ENCODE data around the gene SGCA. TPM values are rescaled to one million over a fixed set of nuclear protein-coding genes. Genes with fewer than 3 reads are reported as not detected.

SGCA gene
- total and polyA plus RNA-seq, 2 donors (not counting 3 experiments of a cell fraction or from before 2014, with no cell fraction given): not detected

- no peak for FAIRE-seq
- H3K9me3 ChIP-seq (replicated peaks; ENCODE audit: control insufficient read depth, insufficient read depth, low read length): no peaks in the 10 kb centered on the region
- no peaks in the 10 kb centered on the region for H3K36me3 ChIP-seq (ENCODE audit: control insufficient read depth in 2 of 2, extremely low read depth in 1 of 2, insufficient read depth in 2 of 2, low read length in 2 of 2)
- H3K4me1 ChIP-seq (ENCODE audit: control insufficient read depth, extremely low read depth, insufficient read depth, low read length): no peaks in the 10 kb centered on the region
- intact Hi-C loops (cut with micrococcal nuclease): no loop called here
- TF ChIP-seq CTCF (IDR thresholded peaks at IDR 0.05; ENCODE audit: extremely low read depth in 1 of 2, insufficient read depth in 1 of 2, low read depth in 1 of 2, low read length in 2 of 2) (no peak), MYC (IDR thresholded peaks at IDR 0.05; ENCODE audit: low read depth, low read length) (no peak), GATA2 (IDR thresholded peaks at IDR 0.05; ENCODE audit: insufficient read depth, insufficient read length, low read depth, low read length) (no peak), MAX (IDR thresholded peaks at IDR 0.05; ENCODE audit: insufficient read depth, insufficient read length) (no peak), EZH2 (IDR thresholded peaks at IDR 0.05; ENCODE audit: borderline replicate concordance, low read depth, low read length, severe bottlenecking) (no peak), JUN (IDR thresholded peaks at IDR 0.05; ENCODE audit: borderline replicate concordance, insufficient read depth, insufficient read length, low read depth) (no peak), FOS (IDR thresholded peaks at IDR 0.05; ENCODE audit: borderline replicate concordance, insufficient read depth, low read length) (no peak), POLR2A (IDR thresholded peaks at IDR 0.05; ENCODE audit: low read depth, low read length) (no peak), POLR2AphosphoS5 (IDR thresholded peaks at IDR 0.05; ENCODE audit: insufficient read depth, low read depth, low read length) (no peak)
- no peak for DNase-seq (ENCODE audit: low read depth, low spot score)
- POLR2A ChIA-PET: no interaction called here
- H3K4me2 ChIP-seq (ENCODE audit: insufficient read depth, low read length): no peak overlapping the region
- H3K9ac ChIP-seq (replicated peaks; ENCODE audit: extremely low read depth, insufficient read depth, low read length): no peak overlapping the region
- dilution Hi-C loops (cut with MboI; ENCODE audit: extremely low pct_ligation_motif_present, low sequenced_read_pairs): no loop called here
- CTCF ChIA-PET: interaction anchor here (1.2 kb wide), 1 partner anchor 48 kb away, joined by 3 read pairs; no protein-coding TSS in a partner anchor
- H2AFZ ChIP-seq (ENCODE audit: low read depth, low read length): no peak overlapping the region
- BruUV-seq (replicated peaks): no TSS peak
- H3K4me3 ChIP-seq (replicated peaks in 1 of 3; ENCODE audit: insufficient read depth in 1 of 3, low read depth in 1 of 3, low read length in 3 of 3): no peak overlapping the region
- H4K20me1 ChIP-seq (replicated peaks; ENCODE audit: control insufficient read depth, extremely low read depth, insufficient read depth, low read length): no peaks in the 10 kb centered on the region
- no peaks in the 10 kb centered on the region for H3K9me1 ChIP-seq (replicated peaks; ENCODE audit: control insufficient read depth, extremely low read depth, insufficient read depth, low read length)
- H3K27me3 ChIP-seq (ENCODE audit: control insufficient read depth in 2 of 2, insufficient read depth in 2 of 2, low read length in 2 of 2): peaks cover 20 to 38% of the 10 kb centered on the region in 2 experiments
- H3K79me2 ChIP-seq (ENCODE audit: control insufficient read depth, insufficient read depth, low read length): no peaks in the 10 kb centered on the region
- no peak overlapping the region for H3K27ac ChIP-seq (ENCODE audit: insufficient read depth, low read depth, low read length)
Measured at GRCh38 chr17:50220811-50221210, 55.0 kb downstream of the SGCA start.

All from endothelial cell of umbilical vein (primary cell).